Measurements from ENCODE around the gene ZKSCAN3. TPM values are rescaled to one million over a fixed set of nuclear protein-coding genes. Genes with fewer than 3 reads are reported as not detected.

The ZKSCAN3 gene
- total RNA-seq, 2 donors from 2014 or later = 4.9 to 6.1 TPM

GRCh38 chr6:28371706-28372451 lies 22.1 kb downstream of the ZKSCAN3 start:
- H3K27me3 ChIP-seq = no peaks in the 10 kb centered on the region
- H3K27ac ChIP-seq = no peak overlapping the region
- DNase-seq = no peak
- TF ChIP-seq CTCF (IDR thresholded peaks at IDR 0.05) = no peak
- no peak overlapping the region for H3K4me3 ChIP-seq
- H3K9ac ChIP-seq (ENCODE audit: low read depth in 2 of 2, low read length in 2 of 2) = no peak overlapping the region
- no peaks in the 10 kb centered on the region for H3K4me1 ChIP-seq
- H3K36me3 ChIP-seq = no peaks in the 10 kb centered on the region
- H3K9me3 ChIP-seq = no peaks in the 10 kb centered on the region
- intact Hi-C loops (cut with DNase I) = no loop called here

- Histone ChIP-seq H3K4me1 (no peaks in the 10 kb centered on the region), H3K4me3 (no peak overlapping the region), H3K36me3 (no peaks in the 10 kb centered on the region), H3K27me3 (no peaks in the 10 kb centered on the region), H3K9ac (ENCODE audit: low read depth in 2 of 2, low read length in 2 of 2) (no peak overlapping the region), H3K9me3 (no peaks in the 10 kb centered on the region), H3K27ac (no peak overlapping the region)
- no peak for DNase-seq
- intact Hi-C loops (cut with DNase I) = no loop called here
- TF ChIP-seq CTCF (IDR thresholded peaks at IDR 0.05) = no peak
Measured at GRCh38 chr6:28373925-28374324, 24.2 kb downstream of the ZKSCAN3 start.

GRCh38 chr6:28377879-28378278 lies 28.1 kb downstream of the ZKSCAN3 start:
- Histone ChIP-seq H3K27ac (no peak overlapping the region), H3K36me3 (no peaks in the 10 kb centered on the region), H3K27me3 (no peaks in the 10 kb centered on the region), H3K9ac (ENCODE audit: low read depth in 2 of 2, low read length in 2 of 2) (no peak overlapping the region), H3K9me3 (no peaks in the 10 kb centered on the region), H3K4me1 (no peaks in the 10 kb centered on the region), H3K4me3 (no peak overlapping the region)
- TF ChIP-seq CTCF (IDR thresholded peaks at IDR 0.05) = no peak
- peak; percentile 22 for DNase-seq
- intact Hi-C loops (cut with DNase I) = no loop called here

GRCh38 chr6:28378644-28379043 lies 28.9 kb downstream of the ZKSCAN3 start:
- H3K4me1 ChIP-seq = no peaks in the 10 kb centered on the region
- TF ChIP-seq CTCF (IDR thresholded peaks at IDR 0.05) = no peak
- H3K27me3 ChIP-seq = no peaks in the 10 kb centered on the region
- no peaks in the 10 kb centered on the region for H3K36me3 ChIP-seq
- DNase-seq = no peak
- H3K9ac ChIP-seq (ENCODE audit: low read depth in 2 of 2, low read length in 2 of 2) = no peak overlapping the region
- no peaks in the 10 kb centered on the region for H3K9me3 ChIP-seq
- H3K4me3 ChIP-seq = no peak overlapping the region
- intact Hi-C loops (cut with DNase I) = no loop called here
- no peak overlapping the region for H3K27ac ChIP-seq

- H3K4me3 ChIP-seq = no peak overlapping the region
- DNase-seq = no peak
- intact Hi-C loops (cut with DNase I) = no loop called here
- TF ChIP-seq CTCF (IDR thresholded peaks at IDR 0.05) = no peak
- no peaks in the 10 kb centered on the region for H3K27me3 ChIP-seq
- no peaks in the 10 kb centered on the region for H3K9me3 ChIP-seq
- H3K27ac ChIP-seq = no peak overlapping the region
- no peaks in the 10 kb centered on the region for H3K36me3 ChIP-seq
- H3K9ac ChIP-seq (ENCODE audit: low read depth in 2 of 2, low read length in 2 of 2) = no peak overlapping the region
- H3K4me1 ChIP-seq = no peaks in the 10 kb centered on the region
Measured at GRCh38 chr6:28380381-28380780, 30.6 kb downstream of the ZKSCAN3 start.
